ENCODE measurements around the gene TMEM11.
"Not testable (repeated sequence)": the region's sequence is repeated elsewhere in the genome, so short reads cannot be mapped to it uniquely, and the experiment has no call there.

TMEM11 gene

DNA sequence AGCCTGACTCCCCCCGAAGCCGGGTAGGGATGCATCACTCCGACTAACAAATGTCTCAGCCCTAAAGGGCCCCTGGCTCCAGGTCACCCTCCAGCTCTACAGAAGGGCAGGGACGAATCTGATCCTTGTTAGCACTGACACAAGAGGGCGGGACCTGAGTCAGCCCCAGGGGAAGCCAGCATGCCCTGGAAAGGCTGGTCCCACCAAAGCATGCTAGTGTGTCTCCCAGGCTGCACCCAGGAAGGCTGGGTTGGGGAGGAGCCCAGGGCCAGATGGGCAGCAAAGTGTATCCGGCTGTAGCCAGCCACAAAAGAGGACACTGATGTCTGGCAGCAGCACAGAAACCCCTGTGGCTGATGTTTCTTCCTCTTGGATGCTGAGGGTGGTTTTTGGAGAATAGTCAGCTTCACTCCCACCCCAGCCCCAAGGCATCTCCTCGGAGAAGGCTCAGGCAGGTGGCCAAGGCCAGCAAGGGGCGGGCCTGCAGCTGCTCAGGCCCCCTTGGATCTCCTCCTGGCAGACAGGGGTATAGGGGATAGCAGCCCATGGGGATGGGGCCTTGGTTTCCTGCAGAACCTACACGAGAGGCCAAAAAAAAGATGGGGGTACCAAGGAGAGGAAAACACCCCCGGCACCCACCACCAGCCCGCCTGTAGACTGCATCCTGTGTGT lies 28.2 kb upstream of the TMEM11 start:
- no peak for DNase-seq

GRCh38 chr17:21241564-21241963 lies 27.6 kb upstream of the TMEM11 start:
- DNase-seq = no peak

DNA sequence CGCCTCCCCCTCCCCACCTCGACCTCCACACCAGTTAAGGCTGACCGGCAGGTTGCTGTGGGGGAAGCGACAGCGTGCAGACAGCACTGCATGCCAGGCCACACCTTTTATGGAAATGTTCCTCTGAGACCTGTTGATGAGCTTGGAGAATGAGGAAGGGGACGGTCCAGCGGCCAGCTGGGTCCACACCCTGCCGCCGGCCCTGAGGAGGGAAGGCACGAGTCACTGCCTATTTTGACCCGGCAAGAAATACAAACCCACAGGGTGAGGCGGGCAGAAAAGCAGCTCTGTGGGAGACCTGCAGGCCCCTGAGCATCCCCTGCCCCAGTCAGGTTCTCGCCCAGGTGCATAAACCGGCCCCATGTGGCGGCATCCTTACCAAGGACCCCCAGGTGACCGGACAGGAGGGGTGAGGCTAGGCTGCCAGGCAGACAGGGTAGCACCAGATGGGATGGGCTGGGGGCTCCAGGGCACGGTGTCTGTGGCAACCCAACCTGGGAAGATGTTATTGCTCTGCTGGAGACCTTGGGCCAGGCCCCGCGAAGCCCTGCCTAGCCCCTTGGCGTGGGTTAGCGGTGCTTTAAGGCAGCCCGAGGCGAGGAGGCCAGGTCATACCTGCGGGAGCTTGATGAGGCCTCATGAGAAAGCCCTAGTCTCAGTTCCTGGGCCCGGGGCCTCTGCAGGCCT lies 26.6 kb upstream of the TMEM11 start:
- no peak for DNase-seq

GRCh38 chr17:21239680-21240368 lies 25.9 kb upstream of the TMEM11 start:
- DNase-seq = peak; percentile 11

- DNase-seq = no peak
Observed at GRCh38 chr17:21235921-21236320, 22.0 kb upstream of the TMEM11 start.

DNA sequence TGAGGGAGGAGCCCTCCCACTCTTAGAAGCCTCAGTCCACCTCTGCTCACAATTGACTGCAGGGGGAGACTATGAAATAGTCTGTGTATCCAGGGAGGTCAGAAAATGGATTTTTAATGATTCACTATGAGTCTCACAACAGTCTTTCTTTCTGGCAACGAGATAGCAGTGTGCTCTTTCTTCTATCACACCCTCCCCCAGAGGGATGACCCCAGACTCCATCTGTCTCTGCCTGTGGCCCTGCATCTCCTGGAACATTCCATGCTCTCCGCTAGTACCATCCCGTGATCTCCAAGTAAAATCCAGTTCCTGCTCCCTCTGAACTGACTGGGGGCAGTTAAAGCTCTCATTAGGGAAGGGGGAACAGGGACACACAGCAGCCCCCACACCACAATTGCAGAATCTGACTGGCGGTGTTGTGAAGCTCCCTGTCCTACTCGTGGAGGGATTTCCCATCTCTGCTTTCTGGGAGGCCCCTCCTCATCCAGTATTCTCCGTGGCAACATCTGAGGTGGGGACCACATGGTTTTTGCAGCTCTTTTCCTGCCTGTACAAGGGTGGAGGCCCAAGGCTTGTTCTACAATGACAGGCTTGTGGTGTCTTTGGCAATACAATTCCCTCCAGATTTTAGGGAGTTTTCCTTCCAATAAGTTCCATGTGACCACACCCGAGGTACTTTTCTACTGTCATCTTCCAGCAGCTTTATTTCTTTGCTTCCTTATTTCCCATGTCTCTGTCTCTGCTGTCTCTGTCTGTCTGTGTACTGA lies 19.8 kb upstream of the TMEM11 start:
- no peak for DNase-seq

DNA sequence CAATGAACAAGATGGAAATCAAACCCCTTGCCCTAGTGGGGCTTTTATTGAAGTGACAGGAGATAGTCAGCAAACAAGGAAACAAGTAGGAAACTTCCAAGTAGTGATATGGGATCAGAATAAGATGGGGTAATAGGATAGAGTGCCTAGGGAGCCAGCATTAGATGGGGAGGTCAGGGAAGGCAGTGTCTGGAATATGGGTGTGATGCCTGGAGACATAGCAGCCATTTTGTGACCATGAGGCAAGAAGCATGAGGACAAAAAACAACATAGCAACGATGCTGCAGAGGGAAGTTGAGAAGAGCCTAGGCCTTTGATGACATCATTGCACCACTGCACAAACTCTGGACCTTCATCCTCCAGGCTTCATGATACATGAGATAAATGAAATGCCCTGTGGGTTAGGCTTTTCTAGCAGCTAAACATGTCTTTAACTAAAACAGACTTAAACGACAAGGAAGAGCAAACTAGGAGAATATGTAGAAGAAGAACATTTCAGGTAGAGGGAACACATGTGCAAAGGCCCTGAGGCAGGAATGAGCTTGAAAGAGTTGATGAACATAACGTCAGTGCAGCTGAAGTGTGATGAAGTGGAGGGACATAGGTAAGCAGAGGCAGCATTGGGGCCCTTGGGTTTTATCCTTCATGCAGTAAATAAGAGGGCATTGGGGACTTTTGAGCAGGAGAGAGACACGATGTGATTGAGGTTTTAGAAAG lies 18.2 kb upstream of the TMEM11 start:
- no peak for DNase-seq

- DNase-seq = no peak
Observed at GRCh38 chr17:21231533-21231932, 17.6 kb upstream of the TMEM11 start.

GRCh38 chr17:21228845-21229244 lies 14.9 kb upstream of the TMEM11 start:
- no peak for DNase-seq

DNA sequence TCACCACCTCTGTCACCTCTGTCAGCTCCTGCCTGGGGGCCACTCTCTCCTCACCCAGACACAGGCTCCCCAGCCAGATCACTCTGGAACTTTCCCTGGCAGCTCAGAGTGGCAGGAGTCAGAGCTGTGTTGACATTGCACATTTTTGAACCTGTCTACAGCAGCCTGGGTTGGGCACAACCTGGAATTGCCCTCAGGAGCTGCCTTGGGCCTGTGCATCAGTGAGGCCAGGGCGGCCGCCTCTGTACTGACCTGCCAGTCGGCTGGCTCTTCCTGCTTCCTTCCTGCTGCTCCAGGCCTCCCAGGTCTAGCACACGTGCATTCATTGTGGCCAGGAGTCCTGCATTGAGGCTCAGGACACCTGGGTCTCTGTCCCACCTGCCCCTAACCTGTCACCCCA lies 14.2 kb upstream of the TMEM11 start:
- DNase-seq = no peak

- not testable (repeated sequence) for DNase-seq
Observed at GRCh38 chr17:21227277-21227676, 13.3 kb upstream of the TMEM11 start.

DNA sequence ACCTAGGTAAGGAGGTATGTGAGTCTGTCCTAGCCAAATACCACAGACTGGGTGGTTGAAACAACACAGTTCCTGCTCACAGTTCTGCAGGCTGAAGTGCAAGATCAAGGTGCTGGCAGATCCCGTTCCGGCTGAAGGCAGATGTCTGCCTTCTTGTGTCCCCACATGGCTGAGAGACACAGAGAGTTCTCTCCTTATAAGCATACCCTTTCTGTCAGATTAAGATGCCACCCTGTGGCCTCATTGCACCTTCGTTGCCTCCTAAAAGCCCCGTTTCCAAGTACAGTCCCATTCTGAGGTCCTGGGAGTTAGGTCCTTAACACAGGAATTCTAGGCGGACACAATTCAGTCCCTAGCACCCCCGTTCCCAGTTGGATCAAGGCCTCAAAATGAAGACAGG lies 9.1 kb upstream of the TMEM11 start:
- DNase-seq = no peak

DNA sequence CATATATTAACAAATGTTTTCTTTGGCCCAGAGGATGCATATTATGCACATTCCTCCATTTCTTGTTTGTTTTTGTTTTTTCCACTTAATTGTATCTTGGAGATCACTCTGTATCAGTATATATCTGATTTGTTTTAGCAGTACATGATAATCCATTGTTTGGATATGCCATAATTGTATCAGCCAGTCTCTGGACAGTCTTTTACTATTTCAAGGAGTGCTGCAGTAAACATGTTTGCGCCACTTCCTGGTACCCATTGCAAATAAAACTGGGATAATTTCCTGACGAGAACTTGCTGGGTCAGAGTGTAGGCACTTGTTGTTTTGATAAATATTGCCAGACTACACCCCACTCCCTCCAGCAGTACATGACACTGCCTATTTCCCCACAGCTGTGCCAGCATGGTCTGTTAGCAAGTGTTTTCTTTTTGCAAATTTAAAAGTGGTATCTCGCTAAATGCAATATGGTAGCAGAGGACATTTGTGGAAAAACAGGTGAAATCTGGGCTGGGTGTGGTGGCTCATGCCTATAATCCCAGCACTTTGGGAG lies 4.9 kb upstream of the TMEM11 start:
- no peak for DNase-seq

DNA sequence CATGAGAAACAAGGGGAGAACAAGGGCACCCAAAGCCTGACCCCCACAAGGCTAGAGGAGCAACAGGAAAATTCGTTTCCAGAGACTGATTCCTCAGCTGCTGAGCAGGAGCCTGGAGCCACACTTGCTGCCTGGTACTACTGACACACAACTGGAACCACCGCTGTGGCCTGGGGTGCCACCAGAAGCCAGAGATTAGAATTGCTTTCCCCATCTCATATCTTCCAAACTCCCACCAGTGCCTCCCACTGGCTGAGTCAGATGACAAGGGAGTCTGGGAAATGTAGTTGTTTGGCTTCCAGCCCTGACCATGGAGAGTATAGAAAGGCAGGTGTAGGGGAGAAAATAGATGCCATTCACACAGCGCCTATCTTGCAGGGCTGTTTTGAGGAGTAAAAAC lies 4.1 kb upstream of the TMEM11 start:
- no peak for DNase-seq

GRCh38 chr17:21217346-21217745 lies 3.4 kb upstream of the TMEM11 start:
- no peak for DNase-seq

GRCh38 chr17:21215935-21216334 lies 2.0 kb upstream of the TMEM11 start:
- no peak for DNase-seq

DNA sequence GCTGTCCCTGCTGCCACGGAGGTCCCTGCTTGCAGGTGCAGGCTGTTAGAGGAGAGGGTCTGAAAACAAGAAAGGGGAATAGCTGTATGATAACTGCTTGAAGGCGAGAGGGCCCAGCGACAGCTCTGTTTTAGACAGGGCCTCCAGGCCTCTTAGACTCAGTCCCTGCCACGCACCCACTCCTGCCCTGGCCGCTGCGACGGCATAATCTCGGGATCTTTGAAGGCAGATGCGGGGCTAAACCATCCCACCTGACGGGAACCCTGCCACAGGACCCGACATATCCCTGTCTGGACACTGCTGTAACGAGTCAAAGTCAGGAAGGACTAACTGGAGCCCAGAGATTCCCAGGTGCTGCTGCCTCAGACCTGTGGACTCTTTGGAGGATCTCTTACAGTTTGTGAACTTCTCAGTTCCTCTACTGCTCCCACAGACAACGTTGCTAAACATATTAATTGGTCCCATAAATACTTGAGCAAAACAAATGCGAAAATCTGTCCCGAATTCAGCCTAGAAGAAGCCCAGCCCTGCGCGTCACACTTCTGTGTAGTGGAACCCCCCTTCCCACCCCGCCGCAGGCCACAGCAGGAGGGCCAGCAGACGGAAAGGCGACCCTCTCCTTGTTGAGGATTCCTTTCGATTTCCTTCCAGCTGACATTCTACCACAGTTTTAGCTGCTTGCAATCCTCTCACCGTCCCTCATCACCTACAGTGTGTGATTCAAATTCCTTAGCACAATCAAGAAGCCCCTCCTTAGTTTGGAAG lies 998 bp upstream of the TMEM11 start:
- DNase-seq = no peak

DNA sequence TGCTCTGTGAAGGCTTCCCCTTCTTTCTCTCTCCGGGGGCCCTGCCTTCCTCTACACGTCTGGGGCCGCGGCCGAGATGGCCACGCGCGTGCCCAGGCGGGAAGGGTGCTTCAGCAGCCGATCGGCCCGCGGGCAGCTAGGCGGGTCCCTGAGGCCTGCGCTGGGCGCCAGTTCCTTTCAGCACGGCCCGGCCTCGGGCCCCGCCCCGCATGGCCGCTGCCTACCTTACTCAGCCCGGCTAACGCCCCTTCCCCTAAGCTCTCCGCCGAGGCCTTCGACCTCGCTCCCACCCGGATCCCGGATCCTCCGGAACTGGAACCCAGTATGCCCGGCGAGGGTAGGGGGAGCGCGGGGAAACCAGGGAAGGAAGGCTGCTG lies 335 bp downstream of the TMEM11 start:
- DNase-seq = no peak

- DNase-seq = no peak
Observed at GRCh38 chr17:21212826-21213637, 929 bp downstream of the TMEM11 start.

DNA sequence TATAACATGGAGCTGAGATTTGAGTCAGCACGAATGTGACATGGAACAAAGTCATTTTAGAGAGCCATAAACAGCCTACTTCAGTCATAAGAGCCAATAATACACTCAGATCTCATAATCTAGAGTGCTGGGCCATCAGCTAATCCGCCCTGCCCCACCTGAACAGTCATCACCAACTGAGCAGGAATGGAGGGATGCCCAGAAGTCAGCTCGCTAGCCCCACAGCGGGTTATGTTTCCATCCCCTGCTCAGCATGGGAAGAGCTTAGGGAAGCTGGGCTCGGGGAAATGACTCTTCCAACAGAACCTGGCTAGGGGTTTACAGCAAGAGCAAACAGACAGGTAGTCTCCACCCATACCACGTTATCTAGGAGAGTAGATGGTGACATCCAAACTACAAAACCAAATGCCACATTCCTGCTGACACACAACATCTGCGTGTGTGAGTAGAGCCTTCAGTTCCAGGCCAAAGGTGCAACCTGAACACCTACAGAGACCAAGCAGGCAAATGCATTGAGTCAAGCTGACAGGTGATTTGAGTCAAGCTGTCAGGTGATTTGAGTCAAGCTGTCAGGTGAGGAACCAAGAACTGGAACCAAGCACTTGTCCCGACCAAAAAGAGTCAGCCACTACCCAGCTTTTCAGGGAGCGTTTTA lies 2.0 kb downstream of the TMEM11 start:
- DNase-seq = peak; percentile 37
